H1 (cell line): ENCODE results near the gene CARD11. TPM values are rescaled to one million over a fixed set of nuclear protein-coding genes. Genes with fewer than 3 reads are reported as not detected.

Experiments
- CTCF ChIA-PET: fragments of 300-600 bp; sonication (Branson Sonifier 250); formaldehyde crosslinking; loops from one replicate; lab custom pipeline; 2021; ENCODE audit not compliant: partially characterized antibody; lab: Charles Lee
- POLR2A ChIA-PET: fragments of 300-600 bp; sonication (Branson Sonifier 250); formaldehyde crosslinking; loops from one replicate; lab custom pipeline; 2021; ENCODE audit warnings: inconsistent platforms; ENCODE audit not compliant: partially characterized antibody; lab: Charles Lee
- DNase-seq, 2 experiments: peaks; one replicate each; pipeline versions ENCODE4 v3.0.0 to v3.0.0-alpha.2; 2010 to 2022; ENCODE audit warnings: low spot score in 2 of 2, low read depth in 1 of 2, mixed read lengths in 1 of 2
- FAIRE-seq: peaks from 2 replicates; lab custom pipeline; 2011; peaks lifted over from hg19 to GRCh38; lab: Jason Lieb, UNC
- H2AFZ ChIP-seq: 2 replicates; pipeline ENCODE4 v1.8.1; 2012; ENCODE audit warnings: low read length, inconsistent platforms
- H2AK5ac ChIP-seq: 2 replicates; pipeline ENCODE4 v1.6.1; 2013; ENCODE audit warnings: low read depth, low read length
- H2BK120ac ChIP-seq: replicated peaks from 2 replicates; pipeline ENCODE3; 2013; ENCODE audit warnings: low read depth, low read length, inconsistent platforms
- H2BK12ac ChIP-seq: 2 replicates; pipeline ENCODE4 v1.6.1; 2013; ENCODE audit warnings: low read depth, low read length
- H2BK15ac ChIP-seq: 2 replicates; pipeline ENCODE4 v1.6.1; 2013; ENCODE audit warnings: low read length
- H2BK20ac ChIP-seq: 2 replicates; pipeline ENCODE4 v1.6.1; 2013; ENCODE audit warnings: low read length
- H2BK5ac ChIP-seq: 2 replicates; pipeline ENCODE4 v1.6.1; 2013; ENCODE audit warnings: low read depth, low read length
- H3K14ac ChIP-seq: 2 replicates; pipeline ENCODE4 v1.6.1; 2013; ENCODE audit warnings: inconsistent platforms; ENCODE audit not compliant: insufficient read length
- H3K18ac ChIP-seq: 2 replicates; pipeline ENCODE4 v1.6.1; 2013; ENCODE audit warnings: low read length; ENCODE audit errors: extremely low read depth
- H3K23ac ChIP-seq: 2 replicates; pipeline ENCODE4 v1.6.1; 2013; ENCODE audit warnings: inconsistent platforms; ENCODE audit not compliant: insufficient read length
- H3K23me2 ChIP-seq: 2 replicates; pipeline ENCODE4 v1.6.1; 2013; ENCODE audit warnings: low read depth, low read length
- H3K27ac ChIP-seq: 2 replicates; pipeline ENCODE4 v1.6.1; 2011; ENCODE audit warnings: low read depth, low read length, inconsistent platforms
- H3K27me3 ChIP-seq, 4 experiments: replicated peaks in 1 of 4; 1 replicate in 1 of 4; 2 replicates in 3 of 4; pipeline versions ENCODE4 v1.6.1 to v1.8.1; 2011 to 2013; ENCODE audit warnings: low read length in 3 of 4, mild to moderate bottlenecking in 3 of 4, inconsistent platforms in 2 of 4, mixed read lengths in 2 of 4, moderate library complexity in 1 of 4; ENCODE audit not compliant: control insufficient read depth in 3 of 4, insufficient read depth in 3 of 4; ENCODE audit errors: extremely low read depth in 1 of 4
- H3K36me3 ChIP-seq, 4 experiments: 2 replicates each; pipeline versions ENCODE4 v1.6.1 to v1.8.1; 2011 to 2013; ENCODE audit warnings: mild to moderate bottlenecking in 4 of 4, low read length in 3 of 4, moderate library complexity in 2 of 4, control low read depth in 1 of 4, inconsistent platforms in 1 of 4; ENCODE audit not compliant: insufficient read depth in 4 of 4, control insufficient read depth in 2 of 4
- H3K4ac ChIP-seq: replicated peaks from 2 replicates; pipeline ENCODE3; 2013; ENCODE audit warnings: low read length, low read depth, mixed read lengths, inconsistent platforms; ENCODE audit not compliant: insufficient read length
- H3K4me1 ChIP-seq, 4 experiments: replicated peaks in 1 of 4; 1 replicate in 1 of 4; 2 replicates in 3 of 4; pipeline versions ENCODE4 v1.6.1 to v1.8.1; 2011 to 2013; ENCODE audit warnings: low read length in 3 of 4, inconsistent platforms in 2 of 4, mixed read lengths in 1 of 4; ENCODE audit not compliant: insufficient read depth in 4 of 4, control insufficient read depth in 3 of 4
- H3K4me2 ChIP-seq, 2 experiments: 2 replicates each; pipeline versions ENCODE4 v1.6.1 to v1.8.1; 2011 to 2013; ENCODE audit warnings: low read depth in 2 of 2, low read length in 2 of 2, control low read depth in 1 of 2, inconsistent platforms in 1 of 2, mild to moderate bottlenecking in 1 of 2; ENCODE audit not compliant: insufficient read depth in 1 of 2
- H3K4me3 ChIP-seq, 4 experiments: fragments of 200-600, 300-600 bp in 1 of 4; sonication (generic), shearing (Covaris generic), sonication (Bioruptor Twin) in 1 of 4; 2 replicates each; pipeline versions ENCODE4 v1.5.1 to v1.8.1; 2011 to 2016; ENCODE audit warnings: low read length in 4 of 4, low read depth in 3 of 4, control low read depth in 2 of 4, inconsistent platforms in 2 of 4, mild to moderate bottlenecking in 2 of 4, mixed read lengths in 1 of 4, moderate library complexity in 1 of 4; ENCODE audit not compliant: insufficient read depth in 2 of 4; ENCODE audit errors: extremely low read depth in 1 of 4
- H3K56ac ChIP-seq: replicated peaks from 2 replicates; pipeline ENCODE3; 2013; ENCODE audit warnings: low read depth, mild to moderate bottlenecking, mixed read lengths, low read length, inconsistent platforms; ENCODE audit not compliant: insufficient read length
- H3K79me1 ChIP-seq: 2 replicates; pipeline ENCODE4 v1.6.1; 2013; ENCODE audit warnings: low read depth, low read length, control low read depth
- H3K79me2 ChIP-seq, 2 experiments: 2 replicates each; pipeline versions ENCODE4 v1.6.1 to v1.8.1; 2012 to 2013; ENCODE audit warnings: low read length in 2 of 2, mild to moderate bottlenecking in 2 of 2, inconsistent platforms in 1 of 2; ENCODE audit not compliant: insufficient read depth in 2 of 2, control insufficient read depth in 1 of 2
- H3K9ac ChIP-seq, 4 experiments: replicated peaks in 1 of 4; 1 replicate in 1 of 4; 2 replicates in 3 of 4; pipeline versions ENCODE4 v1.6.1 to v1.8.1; 2011 to 2013; ENCODE audit warnings: low read depth in 3 of 4, low read length in 3 of 4, control low read depth in 2 of 4, mild to moderate bottlenecking in 2 of 4, moderate library complexity in 2 of 4, inconsistent platforms in 1 of 4; ENCODE audit errors: extremely low read depth in 1 of 4
- H3K9me3 ChIP-seq, 2 experiments: 2 replicates each; pipeline versions ENCODE4 v1.6.1 to v1.8.1; 2012 to 2013; ENCODE audit warnings: mild to moderate bottlenecking in 2 of 2, moderate library complexity in 2 of 2, control low read depth in 1 of 2, inconsistent platforms in 1 of 2, low read depth in 1 of 2, low read length in 1 of 2, mixed read lengths in 1 of 2; ENCODE audit not compliant: insufficient read depth in 2 of 2
- H4K20me1 ChIP-seq, 2 experiments: replicated peaks in 1 of 2; 2 replicates each; pipeline versions ENCODE3 to v1.8.1; 2011 to 2013; ENCODE audit warnings: inconsistent platforms in 2 of 2, low read length in 2 of 2, mild to moderate bottlenecking in 1 of 2; ENCODE audit not compliant: insufficient read depth in 2 of 2, control insufficient read depth in 1 of 2
- H4K5ac ChIP-seq: 2 replicates; pipeline ENCODE4 v1.6.1; 2013; ENCODE audit warnings: low read length, low read depth, mixed read lengths, inconsistent platforms; ENCODE audit not compliant: insufficient read length
- H4K8ac ChIP-seq: 2 replicates; pipeline ENCODE4 v1.8.0; 2013; ENCODE audit warnings: mild to moderate bottlenecking, moderate library complexity, low read length, inconsistent platforms; ENCODE audit not compliant: insufficient read depth; ENCODE audit errors: extremely low read depth
- H4K91ac ChIP-seq: replicated peaks from 2 replicates; pipeline ENCODE3; 2013; ENCODE audit warnings: low read length, mixed read lengths, inconsistent platforms; ENCODE audit not compliant: insufficient read length
- KDM4A ChIP-seq: IDR thresholded peaks from one replicate; pipeline ENCODE4 v1.7.1; 2012; ENCODE audit warnings: low read depth, mild to moderate bottlenecking, moderate library complexity, low read length, inconsistent platforms; ENCODE audit not compliant: severe bottlenecking
- KDM5A ChIP-seq: fragments of 200-600 bp; IDR thresholded peaks from 2 replicates; pipeline ENCODE4 v1.7.1; 2012; ENCODE audit warnings: mild to moderate bottlenecking, low read length, inconsistent platforms, mixed read lengths
- POU5F1 ChIP-seq: IDR thresholded peaks from 2 replicates; pipeline ENCODE4 v1.6.1; 2011; ENCODE audit warnings: low read depth, mild to moderate bottlenecking, low read length, moderate library complexity
- RXRA ChIP-seq: IDR thresholded peaks from 2 replicates; pipeline ENCODE4 v1.6.1; 2011; ENCODE audit warnings: low read depth, mild to moderate bottlenecking, low read length, moderate library complexity; ENCODE audit not compliant: insufficient read depth
- SAP30 ChIP-seq: fragments of 300-600 bp; sonication (generic); IDR thresholded peaks from 2 replicates; pipeline ENCODE4 v1.7.1; 2012; ENCODE audit warnings: low read length, moderate library complexity, mild to moderate bottlenecking, inconsistent platforms; ENCODE audit not compliant: insufficient read depth, insufficient replicate concordance
- SIX5 ChIP-seq: IDR thresholded peaks from 2 replicates; pipeline ENCODE4 v1.6.1; 2011; ENCODE audit warnings: mild to moderate bottlenecking, low read depth, low read length
- SRF ChIP-seq: IDR thresholded peaks from 2 replicates; pipeline ENCODE4 v1.6.1; 2011; ENCODE audit warnings: mild to moderate bottlenecking, low read depth, low read length, moderate library complexity
- TAF1 ChIP-seq: IDR thresholded peaks from 2 replicates; pipeline ENCODE4 v1.6.1; 2011; ENCODE audit warnings: mild to moderate bottlenecking, low read depth, low read length
- YY1 ChIP-seq: IDR thresholded peaks from 2 replicates; pipeline ENCODE4 v1.6.1; 2011; ENCODE audit warnings: low read depth, mild to moderate bottlenecking, low read length
- WGBS, 2 experiments: shearing (Covaris generic) in 1 of 2; methylation state at CpG; one replicate each; pipeline versions ENCODE4 v1.1.6 to v1.1.7; 2013 to 2015; ENCODE audit warnings: low lambda C conversion rate in 2 of 2, mixed read lengths in 2 of 2, inconsistent platforms in 1 of 2, low coverage in 1 of 2, missing lambda C conversion rate in 1 of 2; ENCODE audit not compliant: insufficient replicate concordance in 2 of 2, insufficient coverage in 1 of 2, insufficient read length in 1 of 2; ENCODE audit errors: extremely low coverage in 1 of 2, missing lambda C conversion rate in 1 of 2; 5-methylcytosine and 5-hydroxymethylcytosine counted together
- polyA plus RNA-seq, 7 experiments: library from polyadenylated mRNA; depleted of rRNA in 3 of 7; stranded (reverse) in 5 of 7; unstranded in 2 of 7; fragments of >200 nt in 5 of 7; fragments of 200-250 nt in 2 of 7; gene quantifications; 1 replicate in 5 of 7; 2 replicates in 1 of 7; 4 replicates in 1 of 7; pipeline versions ENCODE4 v1.2.1 to v1.2.3, GENCODE V29; 2011 to 2013; ENCODE audit warnings: missing spikeins in 2 of 7, mixed read lengths in 2 of 7
- total RNA-seq: library from RNA; stranded (reverse); fragmentation: NEBNext Ultra II Directional; extraction: Animal tissue kit (Norgen Biotek cat#: 25700); gene quantifications from 2 replicates; pipeline ENCODE4 v1.2.1, GENCODE V29; 2021
- TF ChIP-seq, protein P1 (sequence below): IDR thresholded peaks from 2 replicates; pipeline ENCODE4 v1.6.1; 2012; ENCODE audit warnings: inconsistent platforms
- TF ChIP-seq, protein P2 (sequence below): IDR thresholded peaks from 2 replicates; pipeline ENCODE4 v1.6.1; 2012; ENCODE audit warnings: low read length, inconsistent platforms
- TF ChIP-seq, protein P3 (sequence below): IDR thresholded peaks from 2 replicates; pipeline ENCODE4 v1.6.1; 2012; ENCODE audit warnings: inconsistent platforms

Gene CARD11
- total and polyA plus RNA-seq, 2 of the 8 experiments (the other 6 are each of a cell fraction or from before 2014, with no cell fraction given): 12.6 to 29.8 TPM

DNA sequence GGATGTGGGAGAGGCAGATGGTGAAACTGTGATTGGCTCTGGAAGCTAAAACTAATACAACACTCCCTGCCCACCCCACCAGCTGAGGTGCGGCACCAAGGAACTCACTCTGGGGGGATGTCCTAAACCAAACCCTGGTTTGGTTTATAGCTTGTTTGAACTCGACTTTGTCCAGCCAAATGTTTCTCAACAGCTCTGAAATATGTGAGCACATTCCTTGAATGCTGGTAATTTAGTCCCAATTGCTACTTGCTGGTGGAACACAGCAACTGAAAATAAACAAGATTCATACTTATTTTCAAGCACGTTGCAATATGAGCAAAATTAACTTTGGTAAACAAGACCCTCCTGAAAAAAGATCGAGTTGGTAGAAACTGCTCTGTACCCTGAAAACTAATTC is 39.7 kb upstream of the CARD11 start:
- Histone ChIP-seq H3K23me2 (no peaks in the 10 kb centered on the region), H3K79me1 (no peaks in the 10 kb centered on the region), H2BK120ac (no peak overlapping the region), H2BK15ac (no peak overlapping the region), H2BK12ac (no peak overlapping the region), H3K9me3 (no peaks in the 10 kb centered on the region; a peak in 1 of 4 replicates), H3K27me3 (no peaks in the 10 kb centered on the region), H4K20me1 (no peaks in the 10 kb centered on the region), H2BK20ac (no peak overlapping the region), H4K8ac (no peak overlapping the region), H3K4me1 (0 out of 7 replicates have a peak, but pooled peaks cover 0 to 2% (median 0%) of the 10 kb centered on the region in 4 experiments), H3K4me2 (no peak overlapping the region), H3K36me3 (no peaks in the 10 kb centered on the region), H2AK5ac (no peak overlapping the region), H2BK5ac (no peak overlapping the region), H2AFZ (no peak overlapping the region), H3K4me3 (no peak overlapping the region), H3K27ac (no peak overlapping the region), H3K4ac (no peak overlapping the region), H3K56ac (no peak overlapping the region), H3K9ac (no peak overlapping the region), H3K14ac (no peak overlapping the region), H3K79me2 (no peaks in the 10 kb centered on the region), H4K5ac (no peak overlapping the region), H3K18ac (no peak overlapping the region), H4K91ac (no peak overlapping the region), H3K23ac (no peak overlapping the region)
- POLR2A ChIA-PET: no interaction called here
- CTCF ChIA-PET: interaction anchor here (0.7 to 1.9 kb wide), 6 partner anchors 9 to 149 kb away, joined by 3 to 5 read pairs (median 4); no protein-coding TSS in a partner anchor
- WGBS, 2 experiments: 93% methylated on average over 4 of the region's 4 CpGs; no CpG with 5 or more reads in 1 of the 2 experiments
- FAIRE-seq (no peak), DNase-seq (no peak)
- no peak for TF ChIP-seq TAF1
- TF ChIP-seq, protein P1, sequence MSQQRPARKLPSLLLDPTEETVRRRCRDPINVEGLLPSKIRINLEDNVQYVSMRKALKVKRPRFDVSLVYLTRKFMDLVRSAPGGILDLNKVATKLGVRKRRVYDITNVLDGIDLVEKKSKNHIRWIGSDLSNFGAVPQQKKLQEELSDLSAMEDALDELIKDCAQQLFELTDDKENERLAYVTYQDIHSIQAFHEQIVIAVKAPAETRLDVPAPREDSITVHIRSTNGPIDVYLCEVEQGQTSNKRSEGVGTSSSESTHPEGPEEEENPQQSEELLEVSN: no peak
- no peak for TF ChIP-seq KDM4A
- TF ChIP-seq SAP30: no peak
- no peak for TF ChIP-seq SIX5
- no peak for TF ChIP-seq KDM5A
- no peak for TF ChIP-seq RXRA
- no peak for TF ChIP-seq SRF
- no peak for TF ChIP-seq POU5F1
- TF ChIP-seq, protein P2, sequence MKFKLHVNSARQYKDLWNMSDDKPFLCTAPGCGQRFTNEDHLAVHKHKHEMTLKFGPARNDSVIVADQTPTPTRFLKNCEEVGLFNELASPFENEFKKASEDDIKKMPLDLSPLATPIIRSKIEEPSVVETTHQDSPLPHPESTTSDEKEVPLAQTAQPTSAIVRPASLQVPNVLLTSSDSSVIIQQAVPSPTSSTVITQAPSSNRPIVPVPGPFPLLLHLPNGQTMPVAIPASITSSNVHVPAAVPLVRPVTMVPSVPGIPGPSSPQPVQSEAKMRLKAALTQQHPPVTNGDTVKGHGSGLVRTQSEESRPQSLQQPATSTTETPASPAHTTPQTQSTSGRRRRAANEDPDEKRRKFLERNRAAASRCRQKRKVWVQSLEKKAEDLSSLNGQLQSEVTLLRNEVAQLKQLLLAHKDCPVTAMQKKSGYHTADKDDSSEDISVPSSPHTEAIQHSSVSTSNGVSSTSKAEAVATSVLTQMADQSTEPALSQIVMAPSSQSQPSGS: no peak
- TF ChIP-seq, protein P3, sequence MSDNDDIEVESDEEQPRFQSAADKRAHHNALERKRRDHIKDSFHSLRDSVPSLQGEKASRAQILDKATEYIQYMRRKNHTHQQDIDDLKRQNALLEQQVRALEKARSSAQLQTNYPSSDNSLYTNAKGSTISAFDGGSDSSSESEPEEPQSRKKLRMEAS: no peak
- TF ChIP-seq YY1: no peak
